ENCODE measurements around the gene POU2F2.

DNA sequence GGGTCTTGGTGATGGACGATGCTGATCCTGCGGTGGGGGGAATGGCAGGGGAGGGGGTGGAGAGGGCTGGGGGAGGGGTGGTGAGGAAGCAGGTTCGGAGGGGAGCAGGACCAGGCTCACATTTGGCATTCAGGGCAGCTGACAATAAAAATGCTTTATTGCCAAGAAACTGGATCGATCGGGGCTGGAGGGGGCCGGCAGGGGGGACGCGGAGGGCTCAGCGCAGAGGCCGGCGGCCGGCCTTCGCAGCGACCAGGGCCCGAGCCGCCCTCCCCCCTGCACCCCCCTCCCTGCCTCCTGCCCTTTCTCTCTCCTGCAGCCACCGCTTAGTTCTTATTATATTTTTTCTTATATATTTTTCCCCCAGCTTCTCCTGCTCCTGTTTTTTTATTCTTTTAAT lies 18.1 kb upstream of the POU2F2 start:
- TF ChIP-seq POLR2A (IDR thresholded peaks at IDR 0.05) (no peak), POLR2AphosphoS5 (IDR thresholded peaks at IDR 0.05) (no peak), CTCF (IDR thresholded peaks at IDR 0.05) (no peak), EP300 (IDR thresholded peaks at IDR 0.05) (no peak)
